GM12878 (cell line): ENCODE measurements around the gene LRBA. TPM values are rescaled to one million over a fixed set of nuclear protein-coding genes. Genes with fewer than 3 reads are reported as not detected.

Experiments
- ATAC-seq: fragments of 200-7000 bp; cut with Tn5 transposase; 3 replicates; pipeline ENCODE4 v1.9.1; 2020; ENCODE audit warnings: mild to moderate bottlenecking, moderate library complexity
- BruUV-seq: library from RNA; stranded (reverse); fragments of 400-500 nt; replicated peaks from 2 replicates; lab custom pipeline; 2021; lab: Mats Ljungman, UMichigan
- CTCF ChIA-PET: fragments of 300-600 bp; sonication (Branson Sonifier 250); formaldehyde crosslinking; extraction: SDS; loops from one replicate; lab custom pipeline; 2021; ENCODE audit warnings: inconsistent platforms; lab: Yijun Ruan, JAX
- POLR2A ChIA-PET: fragments of 350-600 bp; formaldehyde crosslinking; extraction: SDS; loops from one replicate; lab custom pipeline; 2021; ENCODE audit warnings: inconsistent platforms; lab: Charles Lee
- RAD21 ChIA-PET: fragments of 300-600 bp; sonication (Branson Sonifier 250); formaldehyde crosslinking; loops from one replicate; lab custom pipeline; 2023; ENCODE audit warnings: antibody characterized with exemption; ENCODE audit not compliant: unreplicated experiment; lab: Charles Lee
- SMC1A ChIA-PET: fragments of 300-600 bp; sonication (Branson Sonifier 250); formaldehyde crosslinking; loops from one replicate; lab custom pipeline; 2023; ENCODE audit not compliant: unreplicated experiment, uncharacterized antibody; lab: Charles Lee
- DNase-seq: peaks from one replicate; pipeline ENCODE4 v3.0.0-alpha.2; 2011; ENCODE audit warnings: low read depth, low spot score
- FAIRE-seq: peaks from 3 replicates; lab custom pipeline; 2011; peaks lifted over from hg19 to GRCh38; lab: Jason Lieb, UNC
- H2AFZ ChIP-seq: 2 replicates; pipeline ENCODE4 v1.6.0; 2011; ENCODE audit warnings: low read depth, low read length, control low read depth; ENCODE audit not compliant: control insufficient read depth
- H3K27ac ChIP-seq: 2 replicates; pipeline ENCODE4 v1.5.1; 2011; ENCODE audit warnings: control low read depth; ENCODE audit not compliant: control insufficient read depth, insufficient read depth
- H3K27me3 ChIP-seq, 2 experiments: replicated peaks in 1 of 2; 2 replicates each; pipeline versions ENCODE4 v1.6.0 to v1.6.1; 2011; ENCODE audit warnings: low read length in 1 of 2; ENCODE audit not compliant: control insufficient read depth in 2 of 2, insufficient read depth in 2 of 2
- H3K36me3 ChIP-seq, 2 experiments: 2 replicates each; pipeline ENCODE4 v1.5.1; 2011; ENCODE audit warnings: low read length in 1 of 2; ENCODE audit not compliant: control insufficient read depth in 2 of 2, insufficient read depth in 2 of 2
- H3K4me1 ChIP-seq: 2 replicates; pipeline ENCODE4 v1.6.1; 2011; ENCODE audit warnings: mild to moderate bottlenecking, low read length, moderate library complexity, mixed read lengths; ENCODE audit not compliant: control insufficient read depth, insufficient read depth
- H3K4me2 ChIP-seq: 2 replicates; pipeline ENCODE4 v1.6.0; 2011; ENCODE audit warnings: control low read depth; ENCODE audit not compliant: control insufficient read depth, insufficient read depth
- H3K4me3 ChIP-seq: fragments of 200-600 bp; sonication (generic); 2 replicates; pipeline ENCODE4 v1.5.1; 2016
- H3K79me2 ChIP-seq: 2 replicates; pipeline ENCODE4 v1.6.0; 2011; ENCODE audit warnings: low read length; ENCODE audit not compliant: control insufficient read depth, insufficient read depth
- H3K9ac ChIP-seq: 2 replicates; pipeline ENCODE4 v1.8.0; 2011; ENCODE audit warnings: low read length, control low read depth, mixed read lengths; ENCODE audit not compliant: control insufficient read depth, insufficient read depth
- H3K9me3 ChIP-seq: replicated peaks from 3 replicates; pipeline ENCODE4 v1.5.1; 2011; ENCODE audit warnings: mild to moderate bottlenecking, low read length; ENCODE audit not compliant: control insufficient read depth, insufficient read depth
- H4K20me1 ChIP-seq: 2 replicates; pipeline ENCODE4 v1.6.0; 2011; ENCODE audit not compliant: control insufficient read depth, insufficient read depth
- BHLHE40 ChIP-seq, 2 experiments: fragments of 450-650 bp in 1 of 2; IDR thresholded peaks; 2 replicates each; pipeline ENCODE4 v1.6.1; 2011 to 2017; ENCODE audit warnings: low read depth in 2 of 2, borderline replicate concordance in 1 of 2, improper control_type of control experiment in 1 of 2, low read length in 1 of 2, mild to moderate bottlenecking in 1 of 2
- CREM ChIP-seq: IDR thresholded peaks from 2 replicates; pipeline ENCODE4 v1.6.1; 2014; ENCODE audit warnings: antibody characterized with exemption, low read depth
- HDGF ChIP-seq: fragments of 450-650 bp; IDR thresholded peaks from 2 replicates; pipeline ENCODE4 v1.6.1; 2016; ENCODE audit warnings: antibody characterized with exemption
- HSF1 ChIP-seq: fragments of 150-350 bp; IDR thresholded peaks from 2 replicates; pipeline ENCODE4 v1.6.1; 2014; ENCODE audit warnings: mild to moderate bottlenecking, low read depth, low read length
- MTA2 ChIP-seq: fragments of 450-650 bp; IDR thresholded peaks from 2 replicates; pipeline ENCODE4 v1.6.1; 2016; ENCODE audit warnings: low read depth, mild to moderate bottlenecking, moderate library complexity
- PML ChIP-seq: IDR thresholded peaks from 2 replicates; pipeline ENCODE4 v1.6.1; 2012; ENCODE audit warnings: low read length, inconsistent platforms
- POLR2AphosphoS5 ChIP-seq: IDR thresholded peaks from 2 replicates; pipeline ENCODE4 v1.6.1; 2011; ENCODE audit warnings: mild to moderate bottlenecking, low read length, inconsistent platforms
- TCF7 ChIP-seq: IDR thresholded peaks from 2 replicates; pipeline ENCODE4 v1.6.1; 2014; ENCODE audit warnings: antibody characterized with exemption, borderline replicate concordance
- ZNF274 ChIP-seq: IDR thresholded peaks from one replicate; pipeline ENCODE4 v1.8.0; 2011; ENCODE audit not compliant: insufficient read length, insufficient read depth
- WGBS: methylation state at CpG from one replicate; pipeline ENCODE4 v1.1.6; 2016; ENCODE audit warnings: low lambda C conversion rate; ENCODE audit not compliant: insufficient replicate concordance, insufficient coverage; ENCODE audit errors: missing lambda C conversion rate; 5-methylcytosine and 5-hydroxymethylcytosine counted together
- in situ Hi-C: fragments of 300-500 bp; cut with MboI; formaldehyde crosslinking; loops from 9 replicates; pipeline ENCODE4 v1.14.3; 2018; ENCODE audit warnings: mixed read lengths
- intact Hi-C: fragments of 100-400 bp; cut with micrococcal nuclease; formaldehyde crosslinking; loops from one replicate; pipeline ENCODE4 v1.14.2; 2022; ENCODE audit not compliant: unreplicated experiment
- polyA plus RNA-seq, 11 experiments: library from polyadenylated mRNA; depleted of rRNA in 4 of 11; unstranded in 6 of 11; stranded (reverse) in 5 of 11; fragments of >200 nt; fragmentation: Nextera tagmentation in 4 of 11; fragmentation: Illumina TruSeq in 1 of 11; extraction: Ambion mirVana in 4 of 11; extraction: Trizol in 1 of 11; gene quantifications; 1 replicate in 1 of 11; 2 replicates in 10 of 11; pipeline versions ENCODE4 v1.2.1 to v1.2.3, GENCODE V29; 2011 to 2016; ENCODE audit warnings: inconsistent platforms in 2 of 11, missing spikeins in 2 of 11, low read depth in 1 of 11
- total RNA-seq, 4 experiments: library from RNA; depleted of rRNA in 3 of 4; stranded (reverse); fragments of >200 nt in 3 of 4; fragmentation: Illumina TruSeq in 1 of 4; extraction: Trizol in 1 of 4; gene quantifications; 2 replicates each; pipeline versions ENCODE4 v1.2.1 to v1.2.3, GENCODE V29; 2013 to 2021
- TF ChIP-seq, protein P1 (sequence below), 3 experiments: IDR thresholded peaks in 2 of 3; conservative IDR thresholded peaks in 1 of 3; 2 replicates each; pipeline ENCODE4 v1.5.1; 2011; ENCODE audit warnings: low read depth in 3 of 3, low read length in 3 of 3, mild to moderate bottlenecking in 3 of 3, control low read depth in 2 of 3, moderate library complexity in 2 of 3, inconsistent platforms in 1 of 3, mixed read lengths in 1 of 3; ENCODE audit not compliant: control insufficient read depth in 2 of 3, insufficient read depth in 1 of 3; ENCODE audit errors: extremely low read depth in 1 of 3
- TF ChIP-seq, protein P2 (sequence below): fragments of 450-650 bp; formaldehyde crosslinking; IDR thresholded peaks from 2 replicates; pipeline ENCODE4 v1.4.0; 2022; ENCODE audit warnings: mild to moderate bottlenecking, moderate library complexity

LRBA gene
- total and polyA plus RNA-seq, 10 of the 15 experiments (the other 5 are each of a cell fraction or from before 2014, with no cell fraction given) = 20.3 to 93.4 (median 55.0) TPM

- Histone ChIP-seq H3K9me3 (peaks cover 17% of the 10 kb centered on the region; the same call in 2 of the 3 replicates), H3K4me3 (no peak overlapping the region), H3K27me3 (no peaks in the 10 kb centered on the region), H3K27ac (no peak overlapping the region), H3K79me2 (no peaks in the 10 kb centered on the region), H2AFZ (no peak overlapping the region), H3K4me1 (no peaks in the 10 kb centered on the region), H4K20me1 (no peaks in the 10 kb centered on the region), H3K9ac (no peak overlapping the region), H3K4me2 (no peak overlapping the region), H3K36me3 (peaks cover 7 to 27% of the 10 kb centered on the region in 2 experiments)
- in situ Hi-C loops (no loop called here), intact Hi-C loops (no loop called here)
- FAIRE-seq = no peak
- ChIA-PET POLR2A (no interaction called here), RAD21 (no interaction called here), CTCF (no interaction called here), SMC1A (interaction anchor here (1.1 kb wide), 1 partner anchor 15 kb away, joined by 4 read pairs; no protein-coding TSS in a partner anchor)
- DNase-seq = no peak
- ATAC-seq = no peak
- BruUV-seq = no TSS peak
- TF ChIP-seq ZNF274 = no peak
- no peak for TF ChIP-seq HDGF
- no peak for TF ChIP-seq HSF1
- no peak for TF ChIP-seq TCF7
- no peak for TF ChIP-seq MTA2
- no peak for TF ChIP-seq PML
These were observed 428.8 kb downstream of the LRBA start for GRCh38 chr4:150586162-150586810.

DNA sequence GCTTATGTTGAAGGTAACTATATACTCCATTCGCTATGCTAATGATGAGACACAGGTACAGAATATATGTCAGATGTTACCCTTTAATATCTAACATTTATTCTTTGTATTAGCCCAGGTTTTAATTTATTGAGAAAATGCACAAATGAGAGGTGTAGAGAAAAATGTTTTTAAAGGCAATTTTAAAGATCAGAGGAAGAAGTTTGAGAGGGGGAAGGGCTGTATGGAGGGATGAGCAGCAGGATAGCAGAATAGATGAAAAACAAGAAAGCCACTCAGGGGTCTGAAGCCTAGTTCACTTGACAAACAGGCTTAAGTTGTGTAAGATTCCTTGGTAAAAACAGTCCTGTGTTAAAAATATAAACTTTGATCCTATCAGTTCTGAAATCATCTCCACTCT lies 429.5 kb downstream of the LRBA start:
- no peaks in the 10 kb centered on the region for H3K4me1 ChIP-seq
- peaks cover 7 to 27% of the 10 kb centered on the region in 2 experiments for H3K36me3 ChIP-seq
- peaks cover 17% of the 10 kb centered on the region; the same call in 2 of the 3 replicates for H3K9me3 ChIP-seq
- no peak overlapping the region for H3K4me3 ChIP-seq
- no peaks in the 10 kb centered on the region for H3K79me2 ChIP-seq
- DNase-seq (no peak), FAIRE-seq (no peak), ATAC-seq (no peak)
- intact Hi-C loops (no loop called here), in situ Hi-C loops (no loop called here)
- ChIA-PET SMC1A (interaction anchor here (2.1 kb wide), 1 partner anchor 11 kb away, joined by 7 read pairs; no protein-coding TSS in a partner anchor), RAD21 (no interaction called here), POLR2A (no interaction called here), CTCF (no interaction called here)
- H3K9ac ChIP-seq = no peak overlapping the region
- no peaks in the 10 kb centered on the region for H3K27me3 ChIP-seq
- no peak overlapping the region for H3K4me2 ChIP-seq
- H2AFZ ChIP-seq = no peak overlapping the region
- no peak overlapping the region for H3K27ac ChIP-seq
- H4K20me1 ChIP-seq = no peaks in the 10 kb centered on the region
- WGBS = 100% methylated on average over 1 of the region's 1 CpG
- BruUV-seq = no TSS peak
- TF ChIP-seq, protein P1, sequence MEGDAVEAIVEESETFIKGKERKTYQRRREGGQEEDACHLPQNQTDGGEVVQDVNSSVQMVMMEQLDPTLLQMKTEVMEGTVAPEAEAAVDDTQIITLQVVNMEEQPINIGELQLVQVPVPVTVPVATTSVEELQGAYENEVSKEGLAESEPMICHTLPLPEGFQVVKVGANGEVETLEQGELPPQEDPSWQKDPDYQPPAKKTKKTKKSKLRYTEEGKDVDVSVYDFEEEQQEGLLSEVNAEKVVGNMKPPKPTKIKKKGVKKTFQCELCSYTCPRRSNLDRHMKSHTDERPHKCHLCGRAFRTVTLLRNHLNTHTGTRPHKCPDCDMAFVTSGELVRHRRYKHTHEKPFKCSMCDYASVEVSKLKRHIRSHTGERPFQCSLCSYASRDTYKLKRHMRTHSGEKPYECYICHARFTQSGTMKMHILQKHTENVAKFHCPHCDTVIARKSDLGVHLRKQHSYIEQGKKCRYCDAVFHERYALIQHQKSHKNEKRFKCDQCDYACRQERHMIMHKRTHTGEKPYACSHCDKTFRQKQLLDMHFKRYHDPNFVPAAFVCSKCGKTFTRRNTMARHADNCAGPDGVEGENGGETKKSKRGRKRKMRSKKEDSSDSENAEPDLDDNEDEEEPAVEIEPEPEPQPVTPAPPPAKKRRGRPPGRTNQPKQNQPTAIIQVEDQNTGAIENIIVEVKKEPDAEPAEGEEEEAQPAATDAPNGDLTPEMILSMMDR (IDR thresholded peaks at IDR 0.05 in 2 of 3, conservative IDR thresholded peaks at IDR 0.05 in 1 of 3; ENCODE audit: control insufficient read depth in 2 of 3, extremely low read depth in 1 of 3, insufficient read depth in 1 of 3, low read depth in 3 of 3, low read length in 3 of 3) = no peak
- TF ChIP-seq, protein P2, sequence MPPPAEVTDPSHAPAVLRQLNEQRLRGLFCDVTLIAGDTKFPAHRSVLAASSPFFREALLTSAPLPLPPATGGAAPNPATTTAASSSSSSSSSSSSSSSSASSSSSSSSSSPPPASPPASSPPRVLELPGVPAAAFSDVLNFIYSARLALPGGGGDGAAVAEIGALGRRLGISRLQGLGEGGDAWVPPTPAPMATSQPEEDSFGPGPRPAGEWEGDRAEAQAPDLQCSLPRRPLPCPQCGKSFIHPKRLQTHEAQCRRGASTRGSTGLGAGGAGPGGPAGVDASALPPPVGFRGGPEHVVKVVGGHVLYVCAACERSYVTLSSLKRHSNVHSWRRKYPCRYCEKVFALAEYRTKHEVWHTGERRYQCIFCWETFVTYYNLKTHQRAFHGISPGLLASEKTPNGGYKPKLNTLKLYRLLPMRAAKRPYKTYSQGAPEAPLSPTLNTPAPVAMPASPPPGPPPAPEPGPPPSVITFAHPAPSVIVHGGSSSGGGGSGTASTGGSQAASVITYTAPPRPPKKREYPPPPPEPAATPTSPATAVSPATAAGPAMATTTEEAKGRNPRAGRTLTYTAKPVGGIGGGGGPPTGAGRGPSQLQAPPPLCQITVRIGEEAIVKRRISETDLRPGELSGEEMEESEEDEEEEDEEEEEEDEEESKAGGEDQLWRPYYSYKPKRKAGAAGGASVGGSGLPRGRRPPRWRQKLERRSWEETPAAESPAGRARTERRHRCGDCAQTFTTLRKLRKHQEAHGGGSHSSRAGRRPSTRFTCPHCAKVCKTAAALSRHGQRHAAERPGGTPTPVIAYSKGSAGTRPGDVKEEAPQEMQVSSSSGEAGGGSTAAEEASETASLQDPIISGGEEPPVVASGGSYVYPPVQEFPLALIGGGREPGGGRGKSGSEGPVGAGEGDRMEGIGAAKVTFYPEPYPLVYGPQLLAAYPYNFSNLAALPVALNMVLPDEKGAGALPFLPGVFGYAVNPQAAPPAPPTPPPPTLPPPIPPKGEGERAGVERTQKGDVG (CRISPR knock-in tag) = no peak
- no peak for TF ChIP-seq CREM
- TF ChIP-seq BHLHE40 (IDR thresholded peaks at IDR 0.05; ENCODE audit: borderline replicate concordance in 1 of 2, low read depth in 2 of 2, low read length in 1 of 2) = no peak
- no peak for TF ChIP-seq POLR2AphosphoS5
